SU-DHL-6 (cell line): Measurements from ENCODE around the gene CCDC88A.

Experiments used
- H2AFZ ChIP-seq: fragments of 200-600 bp; sonication (generic); 2 replicates; pipeline ENCODE4 v1.6.1; 2014; ENCODE audit warnings: low read depth, mild to moderate bottlenecking, moderate library complexity, mixed read lengths, antibody characterized with exemption, low read length; ENCODE audit not compliant: severe bottlenecking
- H3F3A ChIP-seq: fragments of 200-600 bp; shearing (Covaris generic); 2 replicates; pipeline ENCODE4 v1.6.0; 2016; ENCODE audit warnings: antibody characterized with exemption, mild to moderate bottlenecking; ENCODE audit not compliant: insufficient read depth
- H3K27ac ChIP-seq: fragments of 200-600 bp; sonication (generic); 2 replicates; pipeline ENCODE4 v1.5.1; 2016; ENCODE audit warnings: low read depth, mild to moderate bottlenecking, low read length, moderate library complexity, mixed read lengths
- H3K27me3 ChIP-seq: fragments of 200-600 bp; sonication (generic), shearing (Covaris generic); 2 replicates; pipeline ENCODE4 v1.6.0; 2014; ENCODE audit warnings: mild to moderate bottlenecking, low read length
- H3K36me3 ChIP-seq: fragments of 200-600 bp; sonication (generic); 2 replicates; pipeline ENCODE4 v1.6.1; 2014; ENCODE audit warnings: mild to moderate bottlenecking, low read length, mixed read lengths
- H3K4me2 ChIP-seq: fragments of 300-600, 200-600 bp; shearing (Covaris generic), sonication (generic); 2 replicates; pipeline ENCODE4 v1.6.0; 2014; ENCODE audit warnings: low read length, low read depth, mild to moderate bottlenecking; ENCODE audit not compliant: poor library complexity, severe bottlenecking
- H3K4me3 ChIP-seq: fragments of 200-600 bp; sonication (generic); 2 replicates; pipeline ENCODE4 v1.5.1; 2014; ENCODE audit warnings: antibody characterized with exemption, low read length, mild to moderate bottlenecking, mixed read lengths; ENCODE audit not compliant: insufficient read depth, poor library complexity, severe bottlenecking
- H3K79me2 ChIP-seq: fragments of 200-600 bp; sonication (generic); 2 replicates; pipeline ENCODE4 v1.6.1; 2014; ENCODE audit warnings: mild to moderate bottlenecking, low read length, moderate library complexity; ENCODE audit not compliant: insufficient read depth
- H3K9ac ChIP-seq: fragments of 200-600 bp; sonication (generic); 2 replicates; pipeline ENCODE4 v1.7.0; 2014; ENCODE audit warnings: mild to moderate bottlenecking, low read length
- H3K9me2 ChIP-seq: fragments of 200-600 bp; sonication (generic); replicated peaks from 2 replicates; pipeline ENCODE4 v1.6.1; 2014; ENCODE audit warnings: low read length; ENCODE audit not compliant: insufficient read depth
- H3K9me3 ChIP-seq: fragments of 200-600 bp; sonication (generic); 2 replicates; pipeline ENCODE4 v1.6.1; 2014; ENCODE audit warnings: low read length, mixed read lengths; ENCODE audit not compliant: insufficient read depth
- H4K20me1 ChIP-seq: fragments of 200-600 bp; sonication (generic); 2 replicates; pipeline ENCODE4 v1.6.1; 2014; ENCODE audit warnings: low read depth, mild to moderate bottlenecking, antibody characterized with exemption, low read length, moderate library complexity, mixed read lengths
- CTCF ChIP-seq: fragments of 200-600 bp; sonication (generic); IDR thresholded peaks from one replicate; pipeline ENCODE4 v1.5.1; 2017; ENCODE audit warnings: antibody characterized with exemption, mild to moderate bottlenecking, low read length, moderate library complexity; ENCODE audit not compliant: insufficient read depth, poor library complexity, severe bottlenecking
- EZH2phosphoT487 ChIP-seq: fragments of 200-600 bp; sonication (generic), shearing (Covaris generic); conservative IDR thresholded peaks from 2 replicates; pipeline ENCODE4 v1.6.1; 2018; ENCODE audit warnings: mild to moderate bottlenecking, antibody characterized with exemption, low read length, moderate library complexity, mixed read lengths

Gene CCDC88A

GRCh38 chr2:55459714-55460274, 40.1 kb upstream of the CCDC88A start:
- Histone ChIP-seq H3K4me2 (no peak overlapping the region), H3K9ac (no peak overlapping the region), H3K36me3 (no peaks in the 10 kb centered on the region), H3K9me3 (no peaks in the 10 kb centered on the region), H3K9me2 (no peaks in the 10 kb centered on the region), H3K79me2 (no peaks in the 10 kb centered on the region), H2AFZ (no peak overlapping the region), H3K4me3 (no peak overlapping the region), H3F3A (no peaks in the 10 kb centered on the region), H3K27ac (no peak overlapping the region), H3K27me3 (no peaks in the 10 kb centered on the region), H4K20me1 (no peaks in the 10 kb centered on the region)
- no peak for TF ChIP-seq CTCF
- TF ChIP-seq EZH2phosphoT487, result no peak

GRCh38 chr2:55459279-55459678, 39.6 kb upstream of the CCDC88A start:
- Histone ChIP-seq H3K36me3 (no peaks in the 10 kb centered on the region), H3K79me2 (no peaks in the 10 kb centered on the region), H4K20me1 (no peaks in the 10 kb centered on the region), H3F3A (no peaks in the 10 kb centered on the region), H3K9ac (no peak overlapping the region), H3K27ac (no peak overlapping the region), H2AFZ (no peak overlapping the region), H3K9me3 (no peaks in the 10 kb centered on the region), H3K27me3 (no peaks in the 10 kb centered on the region), H3K4me3 (no peak overlapping the region), H3K9me2 (no peaks in the 10 kb centered on the region), H3K4me2 (no peak overlapping the region)
- TF ChIP-seq EZH2phosphoT487 (no peak), CTCF (no peak)

GRCh38 chr2:55454121-55454520, 34.5 kb upstream of the CCDC88A start:
- Histone ChIP-seq H4K20me1 (no peaks in the 10 kb centered on the region), H3K9ac (no peak overlapping the region), H3K27me3 (no peaks in the 10 kb centered on the region), H3K36me3 (no peaks in the 10 kb centered on the region), H3K9me3 (no peaks in the 10 kb centered on the region), H3F3A (no peaks in the 10 kb centered on the region), H3K9me2 (no peaks in the 10 kb centered on the region), H3K79me2 (no peaks in the 10 kb centered on the region), H3K27ac (no peak overlapping the region), H3K4me2 (no peak overlapping the region), H3K4me3 (no peak overlapping the region), H2AFZ (no peak overlapping the region)
- TF ChIP-seq EZH2phosphoT487, result no peak
- TF ChIP-seq CTCF, result no peak

GRCh38 chr2:55452879-55453278, 33.2 kb upstream of the CCDC88A start:
- no peaks in the 10 kb centered on the region for H3K27me3 ChIP-seq
- no peaks in the 10 kb centered on the region for H3F3A ChIP-seq
- H3K27ac ChIP-seq, result no peak overlapping the region
- no peaks in the 10 kb centered on the region for H3K36me3 ChIP-seq
- no peaks in the 10 kb centered on the region for H3K9me2 ChIP-seq
- no peak for TF ChIP-seq EZH2phosphoT487
- TF ChIP-seq CTCF, result no peak
- H3K9me3 ChIP-seq, result no peaks in the 10 kb centered on the region
- H4K20me1 ChIP-seq, result no peaks in the 10 kb centered on the region
- H3K4me3 ChIP-seq, result no peak overlapping the region
- no peaks in the 10 kb centered on the region for H3K79me2 ChIP-seq
- H2AFZ ChIP-seq, result no peak overlapping the region
- H3K4me2 ChIP-seq, result no peak overlapping the region
- H3K9ac ChIP-seq, result no peak overlapping the region
